ENCODE results near the gene ACYP1. TPM values are rescaled to one million over a fixed set of nuclear protein-coding genes. Genes with fewer than 3 reads are reported as not detected.

Gene ACYP1
- total and polyA plus RNA-seq, 2 of the 13 experiments (the other 11 are each of a cell fraction or from before 2014, with no cell fraction given) = 9.7 to 22.4 TPM

- CTCF ChIA-PET (ENCODE audit: low intra/inter-chr PET ratio, low total read pairs) = no interaction called here
- FAIRE-seq (no peak), DNase-seq (ENCODE audit: low spot score) (no peak), ATAC-seq (no peak)
- BruUV-seq (replicated peaks) = no TSS peak
- Histone ChIP-seq H4K20me1 (ENCODE audit: insufficient read depth, low read length) (no peaks in the 10 kb centered on the region), H3K36me3 (replicated peaks in 1 of 2; ENCODE audit: control insufficient read depth in 1 of 2, insufficient read depth in 2 of 2, low read length in 2 of 2) (peaks cover 7 to 45% of the 10 kb centered on the region in 2 experiments), H3K4me1 (ENCODE audit: insufficient read depth, low read length) (no peaks in the 10 kb centered on the region), H3K4me2 (ENCODE audit: low read depth, low read length) (no peak overlapping the region), H3K79me2 (ENCODE audit: insufficient read depth, low read length) (no peaks in the 10 kb centered on the region), H2AFZ (ENCODE audit: low read length) (no peak overlapping the region), H3K4me3 (replicated peaks in 1 of 3; ENCODE audit: insufficient read depth in 1 of 3, low read depth in 2 of 3, low read length in 3 of 3) (no peak overlapping the region), H3K27ac (ENCODE audit: extremely low read length, insufficient read depth, low read length) (no peak overlapping the region), H3K9me3 (ENCODE audit: low read length) (no peaks in the 10 kb centered on the region), H3K9ac (ENCODE audit: insufficient read depth, low read depth, low read length) (no peak overlapping the region), H3K27me3 (ENCODE audit: control insufficient read depth in 1 of 2, insufficient read depth in 2 of 2, low read length in 2 of 2) (no peaks in the 10 kb centered on the region)
- in situ Hi-C loops (cut with HindIII; ENCODE audit: extremely low pct_ligation_motif_present, low pct_unique_long_range_greater_than_20kb) = no loop called here
- 0% methylated on average over 1 of the region's 1 CpG for WGBS (ENCODE audit: low lambda C conversion rate)
- no peak for TF ChIP-seq TRAFD1 (CRISPR knock-in tag; IDR thresholded peaks at IDR 0.05; ENCODE audit: borderline replicate concordance)
- TF ChIP-seq, protein P1, sequence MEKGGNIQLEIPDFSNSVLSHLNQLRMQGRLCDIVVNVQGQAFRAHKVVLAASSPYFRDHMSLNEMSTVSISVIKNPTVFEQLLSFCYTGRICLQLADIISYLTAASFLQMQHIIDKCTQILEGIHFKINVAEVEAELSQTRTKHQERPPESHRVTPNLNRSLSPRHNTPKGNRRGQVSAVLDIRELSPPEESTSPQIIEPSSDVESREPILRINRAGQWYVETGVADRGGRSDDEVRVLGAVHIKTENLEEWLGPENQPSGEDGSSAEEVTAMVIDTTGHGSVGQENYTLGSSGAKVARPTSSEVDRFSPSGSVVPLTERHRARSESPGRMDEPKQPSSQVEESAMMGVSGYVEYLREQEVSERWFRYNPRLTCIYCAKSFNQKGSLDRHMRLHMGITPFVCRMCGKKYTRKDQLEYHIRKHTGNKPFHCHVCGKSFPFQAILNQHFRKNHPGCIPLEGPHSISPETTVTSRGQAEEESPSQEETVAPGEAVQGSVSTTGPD (CRISPR knock-in tag; IDR thresholded peaks at IDR 0.05) = no peak
- TF ChIP-seq PPARG (CRISPR knock-in tag; conservative IDR thresholded peaks at IDR 0.05) = no peak
- no peak for TF ChIP-seq ZNF772 (CRISPR knock-in tag; IDR thresholded peaks at IDR 0.05)
- no peak for TF ChIP-seq ZNF629 (CRISPR knock-in tag; conservative IDR thresholded peaks at IDR 0.05)
- POLR2A ChIA-PET = no interaction called here
- intact Hi-C loops (cut with micrococcal nuclease; ENCODE audit: unreplicated experiment) = no loop called here
These were observed 33.7 kb downstream of the ACYP1 start for GRCh38 chr14:75030147-75030546.

DNA sequence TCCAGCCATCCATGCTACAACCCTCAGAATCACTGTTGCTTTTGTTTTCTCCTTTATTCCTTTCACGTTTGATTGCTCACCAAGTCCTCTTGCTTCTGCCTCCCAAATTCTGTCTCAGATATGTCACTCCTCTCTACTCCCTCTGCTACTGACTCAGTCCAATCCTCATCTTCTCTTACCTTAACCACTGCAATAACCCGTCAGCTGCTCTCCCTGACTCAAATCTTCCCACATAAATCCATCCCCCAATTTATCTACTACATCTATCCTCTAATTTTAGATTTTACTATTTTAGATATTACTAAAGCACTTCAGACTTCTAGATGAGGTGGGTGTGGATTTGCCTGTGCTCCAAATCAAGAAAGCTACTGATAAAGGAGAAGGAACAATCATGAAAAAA, 37.9 kb downstream of the ACYP1 start:
- no peak for TF ChIP-seq IKZF4 (CRISPR knock-in tag; IDR thresholded peaks at IDR 0.05; ENCODE audit: borderline replicate concordance, low read depth, not compliant biosample characterization)
- TF ChIP-seq GATAD2A (CRISPR knock-in tag; IDR thresholded peaks at IDR 0.05) = no peak
- no peak for TF ChIP-seq SATB2 (CRISPR knock-in tag; IDR thresholded peaks at IDR 0.05)
- no peak for TF ChIP-seq ZNF569 (CRISPR knock-in tag; IDR thresholded peaks at IDR 0.05; ENCODE audit: borderline replicate concordance)
- TF ChIP-seq, protein P2, sequence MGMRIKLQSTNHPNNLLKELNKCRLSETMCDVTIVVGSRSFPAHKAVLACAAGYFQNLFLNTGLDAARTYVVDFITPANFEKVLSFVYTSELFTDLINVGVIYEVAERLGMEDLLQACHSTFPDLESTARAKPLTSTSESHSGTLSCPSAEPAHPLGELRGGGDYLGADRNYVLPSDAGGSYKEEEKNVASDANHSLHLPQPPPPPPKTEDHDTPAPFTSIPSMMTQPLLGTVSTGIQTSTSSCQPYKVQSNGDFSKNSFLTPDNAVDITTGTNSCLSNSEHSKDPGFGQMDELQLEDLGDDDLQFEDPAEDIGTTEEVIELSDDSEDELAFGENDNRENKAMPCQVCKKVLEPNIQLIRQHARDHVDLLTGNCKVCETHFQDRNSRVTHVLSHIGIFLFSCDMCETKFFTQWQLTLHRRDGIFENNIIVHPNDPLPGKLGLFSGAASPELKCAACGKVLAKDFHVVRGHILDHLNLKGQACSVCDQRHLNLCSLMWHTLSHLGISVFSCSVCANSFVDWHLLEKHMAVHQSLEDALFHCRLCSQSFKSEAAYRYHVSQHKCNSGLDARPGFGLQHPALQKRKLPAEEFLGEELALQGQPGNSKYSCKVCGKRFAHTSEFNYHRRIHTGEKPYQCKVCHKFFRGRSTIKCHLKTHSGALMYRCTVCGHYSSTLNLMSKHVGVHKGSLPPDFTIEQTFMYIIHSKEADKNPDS (CRISPR knock-in tag; IDR thresholded peaks at IDR 0.05) = no peak
- ChIA-PET CTCF (ENCODE audit: low intra/inter-chr PET ratio, low total read pairs) (no interaction called here), POLR2A (no interaction called here)
- FAIRE-seq (no peak), ATAC-seq (no peak), DNase-seq (ENCODE audit: low spot score) (no peak)
- Histone ChIP-seq H2AFZ (ENCODE audit: low read length) (no peak overlapping the region), H3K9ac (ENCODE audit: insufficient read depth, low read depth, low read length) (no peak overlapping the region), H3K9me3 (ENCODE audit: low read length) (no peaks in the 10 kb centered on the region), H3K79me2 (ENCODE audit: insufficient read depth, low read length) (no peaks in the 10 kb centered on the region), H4K20me1 (ENCODE audit: insufficient read depth, low read length) (no peaks in the 10 kb centered on the region), H3K4me1 (ENCODE audit: insufficient read depth, low read length) (no peaks in the 10 kb centered on the region), H3K27me3 (ENCODE audit: control insufficient read depth in 1 of 2, insufficient read depth in 2 of 2, low read length in 2 of 2) (no peaks in the 10 kb centered on the region), H3K4me2 (ENCODE audit: low read depth, low read length) (no peak overlapping the region), H3K4me3 (replicated peaks in 1 of 3; ENCODE audit: insufficient read depth in 1 of 3, low read depth in 2 of 3, low read length in 3 of 3) (no peak overlapping the region), H3K27ac (ENCODE audit: extremely low read length, insufficient read depth, low read length) (no peak overlapping the region), H3K36me3 (replicated peaks in 1 of 2; ENCODE audit: control insufficient read depth in 1 of 2, insufficient read depth in 2 of 2, low read length in 2 of 2) (peaks cover 6 to 45% of the 10 kb centered on the region in 2 experiments)
- BruUV-seq (replicated peaks) = no TSS peak
- intact Hi-C loops (cut with micrococcal nuclease; ENCODE audit: unreplicated experiment) (no loop called here), in situ Hi-C loops (cut with HindIII; ENCODE audit: extremely low pct_ligation_motif_present, low pct_unique_long_range_greater_than_20kb) (no loop called here)
- WGBS (ENCODE audit: low lambda C conversion rate) = 97% methylated on average over 2 of the region's 2 CpGs

Measured in HepG2 (cell line).